SU-DHL-6 (cell line): ENCODE results near the gene NEURL1B.

Experiments used
- H2AFZ ChIP-seq: fragments of 200-600 bp; sonication (generic); 2 replicates; pipeline ENCODE4 v1.6.1; 2014; ENCODE audit warnings: low read depth, mild to moderate bottlenecking, moderate library complexity, mixed read lengths, antibody characterized with exemption, low read length; ENCODE audit not compliant: severe bottlenecking
- H3F3A ChIP-seq: fragments of 200-600 bp; shearing (Covaris generic); 2 replicates; pipeline ENCODE4 v1.6.0; 2016; ENCODE audit warnings: antibody characterized with exemption, mild to moderate bottlenecking; ENCODE audit not compliant: insufficient read depth
- H3K27ac ChIP-seq: fragments of 200-600 bp; sonication (generic); 2 replicates; pipeline ENCODE4 v1.5.1; 2016; ENCODE audit warnings: low read depth, mild to moderate bottlenecking, low read length, moderate library complexity, mixed read lengths
- H3K27me3 ChIP-seq: fragments of 200-600 bp; sonication (generic), shearing (Covaris generic); 2 replicates; pipeline ENCODE4 v1.6.0; 2014; ENCODE audit warnings: mild to moderate bottlenecking, low read length
- H3K36me3 ChIP-seq: fragments of 200-600 bp; sonication (generic); 2 replicates; pipeline ENCODE4 v1.6.1; 2014; ENCODE audit warnings: mild to moderate bottlenecking, low read length, mixed read lengths
- H3K4me2 ChIP-seq: fragments of 300-600, 200-600 bp; shearing (Covaris generic), sonication (generic); 2 replicates; pipeline ENCODE4 v1.6.0; 2014; ENCODE audit warnings: low read length, low read depth, mild to moderate bottlenecking; ENCODE audit not compliant: poor library complexity, severe bottlenecking
- H3K4me3 ChIP-seq: fragments of 200-600 bp; sonication (generic); 2 replicates; pipeline ENCODE4 v1.5.1; 2014; ENCODE audit warnings: antibody characterized with exemption, low read length, mild to moderate bottlenecking, mixed read lengths; ENCODE audit not compliant: insufficient read depth, poor library complexity, severe bottlenecking
- H3K79me2 ChIP-seq: fragments of 200-600 bp; sonication (generic); 2 replicates; pipeline ENCODE4 v1.6.1; 2014; ENCODE audit warnings: mild to moderate bottlenecking, low read length, moderate library complexity; ENCODE audit not compliant: insufficient read depth
- H3K9ac ChIP-seq: fragments of 200-600 bp; sonication (generic); 2 replicates; pipeline ENCODE4 v1.7.0; 2014; ENCODE audit warnings: mild to moderate bottlenecking, low read length
- H3K9me2 ChIP-seq: fragments of 200-600 bp; sonication (generic); replicated peaks from 2 replicates; pipeline ENCODE4 v1.6.1; 2014; ENCODE audit warnings: low read length; ENCODE audit not compliant: insufficient read depth
- H3K9me3 ChIP-seq: fragments of 200-600 bp; sonication (generic); 2 replicates; pipeline ENCODE4 v1.6.1; 2014; ENCODE audit warnings: low read length, mixed read lengths; ENCODE audit not compliant: insufficient read depth
- H4K20me1 ChIP-seq: fragments of 200-600 bp; sonication (generic); 2 replicates; pipeline ENCODE4 v1.6.1; 2014; ENCODE audit warnings: low read depth, mild to moderate bottlenecking, antibody characterized with exemption, low read length, moderate library complexity, mixed read lengths
- CTCF ChIP-seq: fragments of 200-600 bp; sonication (generic); IDR thresholded peaks from one replicate; pipeline ENCODE4 v1.5.1; 2017; ENCODE audit warnings: antibody characterized with exemption, mild to moderate bottlenecking, low read length, moderate library complexity; ENCODE audit not compliant: insufficient read depth, poor library complexity, severe bottlenecking
- EZH2phosphoT487 ChIP-seq: fragments of 200-600 bp; sonication (generic), shearing (Covaris generic); conservative IDR thresholded peaks from 2 replicates; pipeline ENCODE4 v1.6.1; 2018; ENCODE audit warnings: mild to moderate bottlenecking, antibody characterized with exemption, low read length, moderate library complexity, mixed read lengths

NEURL1B gene

GRCh38 chr5:172662596-172662995 lies 21.5 kb downstream of the NEURL1B start:
- Histone ChIP-seq H3K27ac (no peak overlapping the region), H3K79me2 (no peaks in the 10 kb centered on the region), H3K9me2 (no peaks in the 10 kb centered on the region), H3K27me3 (no peaks in the 10 kb centered on the region), H3K4me3 (no peak overlapping the region), H3K9ac (no peak overlapping the region), H2AFZ (no peak overlapping the region), H3K9me3 (no peaks in the 10 kb centered on the region), H3K4me2 (no peak overlapping the region), H3F3A (no peaks in the 10 kb centered on the region), H3K36me3 (no peaks in the 10 kb centered on the region), H4K20me1 (no peaks in the 10 kb centered on the region)
- TF ChIP-seq CTCF (no peak), EZH2phosphoT487 (no peak)

- no peaks in the 10 kb centered on the region for H3K36me3 ChIP-seq
- no peaks in the 10 kb centered on the region for H3K27me3 ChIP-seq
- no peak overlapping the region for H3K9ac ChIP-seq
- TF ChIP-seq EZH2phosphoT487, result no peak
- TF ChIP-seq CTCF, result no peak
- H3K79me2 ChIP-seq, result no peaks in the 10 kb centered on the region
- H4K20me1 ChIP-seq, result no peaks in the 10 kb centered on the region
- H3K4me2 ChIP-seq, result no peak overlapping the region
- no peaks in the 10 kb centered on the region for H3F3A ChIP-seq
- H2AFZ ChIP-seq, result no peak overlapping the region
- no peaks in the 10 kb centered on the region for H3K9me3 ChIP-seq
- no peaks in the 10 kb centered on the region for H3K9me2 ChIP-seq
- no peak overlapping the region for H3K27ac ChIP-seq
- H3K4me3 ChIP-seq, result no peak overlapping the region
These were observed 23.0 kb downstream of the NEURL1B start for GRCh38 chr5:172664018-172664417.

GRCh38 chr5:172664681-172665541 lies 23.8 kb downstream of the NEURL1B start:
- TF ChIP-seq CTCF (no peak), EZH2phosphoT487 (no peak)
- no peaks in the 10 kb centered on the region for H3F3A ChIP-seq
- H3K27me3 ChIP-seq, result no peaks in the 10 kb centered on the region
- no peaks in the 10 kb centered on the region for H3K36me3 ChIP-seq
- H3K9ac ChIP-seq, result no peak overlapping the region
- H3K79me2 ChIP-seq, result no peaks in the 10 kb centered on the region
- H3K4me3 ChIP-seq, result no peak overlapping the region
- no peaks in the 10 kb centered on the region for H3K9me2 ChIP-seq
- H2AFZ ChIP-seq, result no peak overlapping the region
- H3K4me2 ChIP-seq, result no peak overlapping the region
- H4K20me1 ChIP-seq, result no peaks in the 10 kb centered on the region
- no peaks in the 10 kb centered on the region for H3K9me3 ChIP-seq
- no peak overlapping the region for H3K27ac ChIP-seq
